Measurements from ENCODE around the gene UMODL1. TPM values are rescaled to one million over a fixed set of nuclear protein-coding genes. Genes with fewer than 3 reads are reported as not detected.
A peak's percentile ranks its signal among the peaks of the same experiment; 100 is the strongest.

The UMODL1 gene
- polyA plus RNA-seq, 3 donors from 2014 or later: not detected

- H3K9me3 Mint-ChIP-seq: peaks cover 0 to 2% (median 0%) of the 10 kb centered on the region in 6 donors
- no peak for DNase-seq
- H3K4me1 Mint-ChIP-seq: no peaks in the 10 kb centered on the region
- H3K27ac Mint-ChIP-seq: no peak overlapping the region
- H3K27me3 Mint-ChIP-seq (ENCODE audit: low read depth in 3 of 3): peaks cover 2 to 3% (median 2%) of the 10 kb centered on the region in 3 donors
- no peak overlapping the region for H3K4me3 Mint-ChIP-seq
- H3K36me3 Mint-ChIP-seq: no peaks in the 10 kb centered on the region
These were observed 56.3 kb downstream of the UMODL1 start for GRCh38 chr21:42127164-42128150.

DNA sequence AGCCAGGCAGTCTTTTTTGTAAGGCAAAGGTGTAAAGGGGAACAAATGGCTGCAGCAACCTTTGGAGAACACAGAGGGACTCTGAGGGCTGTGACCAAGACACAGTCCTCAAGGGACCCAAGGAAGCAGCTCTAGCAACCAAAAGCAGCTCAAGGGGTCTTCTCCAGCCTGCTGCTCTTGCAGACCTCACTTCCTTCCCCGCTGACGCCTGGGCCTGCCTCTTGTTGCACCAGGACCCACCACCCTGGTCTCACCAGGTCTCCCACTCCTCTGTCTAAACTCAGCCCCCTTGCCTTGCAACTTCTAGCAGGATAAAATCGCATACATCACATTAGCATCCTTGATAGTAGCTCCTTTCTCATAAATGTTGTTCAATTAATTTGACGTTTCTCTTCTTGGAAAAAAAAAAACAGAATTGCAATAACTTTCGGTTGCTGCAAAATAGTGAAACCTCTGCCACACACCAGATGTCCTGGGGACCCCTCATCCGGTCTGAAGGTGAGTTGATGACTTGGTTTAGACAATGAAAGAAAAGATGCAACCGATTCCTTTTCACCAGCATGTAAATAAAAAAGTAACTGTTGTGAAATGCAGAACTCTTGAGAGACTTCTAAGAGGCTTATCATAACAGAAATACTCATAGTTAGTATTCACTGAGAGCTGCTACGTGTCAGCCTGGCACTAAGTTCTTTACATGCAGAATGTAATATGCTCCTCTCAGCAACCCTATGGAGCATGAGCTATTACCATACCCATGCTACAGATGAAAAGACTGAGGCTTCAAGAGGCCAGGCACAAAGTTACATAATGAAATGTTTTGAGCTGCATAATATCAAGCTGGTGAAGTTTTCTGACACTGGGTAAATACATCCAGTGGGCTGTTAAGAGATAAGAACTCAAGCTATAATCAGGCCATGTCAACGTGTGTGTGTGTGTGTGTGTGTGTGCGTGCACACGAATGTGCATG is 58.5 kb downstream of the UMODL1 start:
- Mint-ChIP-seq H3K36me3 (no peaks in the 10 kb centered on the region), H3K4me1 (no peaks in the 10 kb centered on the region), H3K9me3 (no peaks in the 10 kb centered on the region), H3K4me3 (no peak overlapping the region), H3K27ac (no peak overlapping the region), H3K27me3 (ENCODE audit: low read depth in 3 of 3) (peaks cover 0 to 4% (median 0%) of the 10 kb centered on the region in 3 donors)
- no peak for DNase-seq

- no peak overlapping the region for H3K27ac Mint-ChIP-seq
- H3K4me1 Mint-ChIP-seq: no peaks in the 10 kb centered on the region
- H3K27me3 Mint-ChIP-seq (ENCODE audit: low read depth in 3 of 3): peaks cover 0 to 4% (median 1%) of the 10 kb centered on the region in 3 donors
- no peaks in the 10 kb centered on the region for H3K9me3 Mint-ChIP-seq
- no peak for DNase-seq
- no peaks in the 10 kb centered on the region for H3K36me3 Mint-ChIP-seq
- H3K4me3 Mint-ChIP-seq: no peak overlapping the region
These were observed 59.3 kb downstream of the UMODL1 start for GRCh38 chr21:42130441-42130840.

DNA sequence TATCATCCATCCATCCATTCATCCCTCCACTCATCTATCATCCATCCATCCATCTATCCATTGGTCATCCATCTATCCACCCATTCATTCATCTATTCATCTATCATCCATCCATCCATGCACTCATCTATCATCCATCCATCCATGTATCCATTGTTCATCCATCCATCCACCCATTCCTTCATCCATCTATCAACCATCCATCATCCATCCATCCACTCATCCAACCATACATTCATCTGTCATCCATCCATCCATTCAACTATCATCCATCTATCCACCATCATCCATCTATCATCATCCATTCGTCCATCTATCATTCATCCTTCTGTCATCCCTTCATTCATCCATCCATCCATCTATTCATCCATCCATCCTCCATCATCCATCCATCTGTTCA is 61.1 kb downstream of the UMODL1 start:
- DNase-seq: no peak
- Mint-ChIP-seq H3K27me3 (ENCODE audit: low read depth in 3 of 3) (peaks cover 0 to 4% (median 1%) of the 10 kb centered on the region in 3 donors), H3K9me3 (no peaks in the 10 kb centered on the region), H3K27ac (no peak overlapping the region), H3K4me1 (no peaks in the 10 kb centered on the region), H3K4me3 (no peak overlapping the region), H3K36me3 (no peaks in the 10 kb centered on the region)

DNA sequence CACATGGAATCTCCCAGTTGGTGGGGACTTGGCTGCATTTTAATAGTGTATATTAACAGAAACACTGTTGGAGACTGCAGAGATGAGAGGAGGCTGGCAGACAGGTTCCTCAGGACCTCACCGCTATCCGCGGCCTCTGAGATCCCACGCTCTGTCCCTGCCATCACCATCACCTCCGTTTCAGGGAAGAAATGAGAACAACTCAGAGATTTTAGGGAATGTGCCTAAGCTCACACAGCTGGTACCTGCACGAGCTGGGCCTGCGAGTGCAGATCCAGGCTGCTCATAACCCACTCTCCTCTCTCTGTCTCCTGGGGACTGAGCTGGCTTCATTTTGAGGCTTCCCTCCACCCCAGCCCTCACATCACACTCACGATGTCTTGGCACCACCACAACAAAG is 62.0 kb downstream of the UMODL1 start:
- DNase-seq: no peak
- Mint-ChIP-seq H3K27ac (no peak overlapping the region), H3K4me1 (no peaks in the 10 kb centered on the region), H3K36me3 (no peaks in the 10 kb centered on the region), H3K4me3 (no peak overlapping the region), H3K27me3 (ENCODE audit: low read depth in 3 of 3) (peaks cover 0 to 4% (median 1%) of the 10 kb centered on the region in 3 donors), H3K9me3 (no peaks in the 10 kb centered on the region)

- no peaks in the 10 kb centered on the region for H3K36me3 Mint-ChIP-seq
- DNase-seq: no peak
- no peak overlapping the region for H3K27ac Mint-ChIP-seq
- H3K4me1 Mint-ChIP-seq: no peaks in the 10 kb centered on the region
- H3K9me3 Mint-ChIP-seq: no peaks in the 10 kb centered on the region
- H3K27me3 Mint-ChIP-seq (ENCODE audit: low read depth in 3 of 3): peaks cover 1 to 5% (median 2%) of the 10 kb centered on the region in 3 donors
- H3K4me3 Mint-ChIP-seq: no peak overlapping the region
These were observed 64.4 kb downstream of the UMODL1 start for GRCh38 chr21:42135386-42136052.

- Mint-ChIP-seq H3K4me3 (no peak overlapping the region), H3K27ac (no peak overlapping the region), H3K27me3 (ENCODE audit: low read depth in 3 of 3) (peaks cover 2 to 5% (median 2%) of the 10 kb centered on the region in 3 donors), H3K9me3 (no peaks in the 10 kb centered on the region), H3K36me3 (no peaks in the 10 kb centered on the region), H3K4me1 (peaks cover 0 to under 1% of the 10 kb centered on the region in 2 donors)
- no peak for DNase-seq
These were observed 66.2 kb downstream of the UMODL1 start for GRCh38 chr21:42137191-42137904.

GRCh38 chr21:42140196-42140934 is 69.2 kb downstream of the UMODL1 start:
- Mint-ChIP-seq H3K4me1 (peaks cover 1 to 4% of the 10 kb centered on the region in 2 donors), H3K36me3 (no peaks in the 10 kb centered on the region), H3K27me3 (ENCODE audit: low read depth in 3 of 3) (peaks cover 2 to 5% (median 5%) of the 10 kb centered on the region in 3 donors), H3K9me3 (no peaks in the 10 kb centered on the region), H3K27ac (no peak overlapping the region), H3K4me3 (no peak overlapping the region)
- DNase-seq: no peak

- Mint-ChIP-seq H3K4me3 (no peak overlapping the region), H3K27ac (no peak overlapping the region), H3K27me3 (ENCODE audit: low read depth in 3 of 3) (peaks cover 2 to 5% (median 5%) of the 10 kb centered on the region in 3 donors), H3K9me3 (no peaks in the 10 kb centered on the region), H3K36me3 (no peaks in the 10 kb centered on the region), H3K4me1 (peaks cover 7% of the 10 kb centered on the region in 2 donors)
- DNase-seq: no peak
These were observed 70.5 kb downstream of the UMODL1 start for GRCh38 chr21:42141643-42142042.

GRCh38 chr21:42142141-42142540 is 71.0 kb downstream of the UMODL1 start:
- no peaks in the 10 kb centered on the region for H3K9me3 Mint-ChIP-seq
- H3K27ac Mint-ChIP-seq: peak overlapping the region in 1 of 6 donors; percentile 86
- H3K36me3 Mint-ChIP-seq: no peaks in the 10 kb centered on the region
- peak overlapping the region in 1 of 5 donors; percentile 69 for H3K4me3 Mint-ChIP-seq
- no peak for DNase-seq
- H3K4me1 Mint-ChIP-seq: peaks cover 7% of the 10 kb centered on the region in 2 donors
- H3K27me3 Mint-ChIP-seq (ENCODE audit: low read depth in 3 of 3): peaks cover 2 to 6% (median 5%) of the 10 kb centered on the region in 3 donors

- Mint-ChIP-seq H3K4me1 (peaks cover 7% of the 10 kb centered on the region in 2 donors), H3K4me3 (peak overlapping the region in 1 of 5 donors; percentile 69), H3K27me3 (ENCODE audit: low read depth in 3 of 3) (peaks cover 2 to 8% (median 6%) of the 10 kb centered on the region in 3 donors), H3K36me3 (no peaks in the 10 kb centered on the region), H3K27ac (peak overlapping the region in 1 of 6 donors; percentile 86), H3K9me3 (no peaks in the 10 kb centered on the region)
- DNase-seq: peak in 1 of 3 donors; percentile 9
These were observed 71.5 kb downstream of the UMODL1 start for GRCh38 chr21:42142627-42143026.

DNA sequence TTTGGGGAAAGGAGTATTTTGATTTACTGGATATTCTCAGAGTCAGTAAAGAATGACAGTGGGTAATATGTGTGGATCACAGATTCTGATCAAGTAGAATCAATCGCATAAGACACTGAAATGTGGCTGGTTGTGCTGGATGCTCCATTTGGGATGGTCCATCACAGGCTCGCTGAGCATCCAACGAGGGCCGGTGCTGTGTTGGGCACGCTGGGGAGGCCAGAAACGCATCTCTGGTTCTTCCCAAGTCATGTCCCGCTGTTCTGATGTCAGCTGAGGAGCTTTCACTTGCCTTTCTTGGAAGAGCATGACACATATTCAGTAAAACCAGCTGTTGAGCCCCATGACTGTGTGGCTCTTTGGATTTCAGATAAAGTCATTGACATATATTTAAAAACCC is 72.0 kb downstream of the UMODL1 start:
- no peak overlapping the region for H3K27ac Mint-ChIP-seq
- H3K4me3 Mint-ChIP-seq: no peak overlapping the region
- H3K9me3 Mint-ChIP-seq: no peaks in the 10 kb centered on the region
- no peaks in the 10 kb centered on the region for H3K36me3 Mint-ChIP-seq
- H3K27me3 Mint-ChIP-seq (ENCODE audit: low read depth in 3 of 3): peaks cover 2 to 8% (median 7%) of the 10 kb centered on the region in 3 donors
- peaks cover 7% of the 10 kb centered on the region in 2 donors for H3K4me1 Mint-ChIP-seq
- DNase-seq: no peak

Data from immature natural killer cell (primary cell).